Camera-type eye (tissue), 1 donor: Measurements from ENCODE around the gene SURF2. TPM values are rescaled to one million over a fixed set of nuclear protein-coding genes. Genes with fewer than 3 reads are reported as not detected.

Source experiments
- total RNA-seq: library from RNA; depleted of rRNA; stranded (reverse); fragments of >200 nt; gene quantifications from one replicate; pipeline ENCODE4 v1.2.3, GENCODE V29; 2014

The SURF2 gene
- total RNA-seq, result 9.7 TPM

GRCh38 chr9:133356391-133357091 is at the start of gene SURF2, which contains the start of gene SURF1:
Gene SURF2 (plus strand): TSS chr9:133356550. CDS start chr9:133356593, 43 bp downstream.
Gene SURF1 (minus strand): TSS chr9:133356487. CDS start chr9:133356453, 34 bp downstream.

GRCh38 chr9:133335924-133336811 is 20.2 kb upstream of the SURF2 start, which contains the start of gene SURF6:
Gene SURF6 (minus strand): TSS chr9:133336188. CDS start chr9:133336132, 56 bp downstream.

GRCh38 chr9:133347985-133348717 is 8.2 kb upstream of the SURF2 start, which contains the start of the genes MED22 and RPL7A:
Gene MED22 (minus strand): TSS chr9:133348131. CDS start chr9:133346662, 1,469 bp downstream.
Gene RPL7A (plus strand): TSS chr9:133348218. CDS start chr9:133348244, 26 bp downstream.

GRCh38 chr9:133375724-133376654 is 19.6 kb downstream of the SURF2 start, which contains the start of the genes STKLD1 and SURF4:
Gene STKLD1 (plus strand): TSS chr9:133376366. CDS start chr9:133376474, 108 bp downstream.
Gene SURF4 (minus strand): TSS chr9:133376060. CDS start chr9:133375969, 91 bp downstream.

Other genes with a start within 250 kb of the SURF2 start
- gene RALGDS, start 235.3 kb upstream of the SURF2 start, total RNA-seq, result 72.9 TPM
- gene GBGT1, start 192.6 kb upstream of the SURF2 start, total RNA-seq, result 10.4 TPM
- not detected for gene OBP2B, start 147.3 kb upstream of the SURF2 start, total RNA-seq
- 2.0 TPM for gene ABO, start 81.3 kb upstream of the SURF2 start, total RNA-seq
- gene SURF6, start 20.4 kb upstream of the SURF2 start, total RNA-seq, result 20.2 TPM
- 50.6 TPM for gene MED22, start 8.4 kb upstream of the SURF2 start, total RNA-seq
- 1,215 TPM for gene RPL7A, start 8.3 kb upstream of the SURF2 start, total RNA-seq
- gene SURF1, start 63 bp upstream of the SURF2 start, total RNA-seq, result 18.3 TPM
- gene SURF4, start 19.5 kb downstream of the SURF2 start, total RNA-seq, result 136 TPM
- gene STKLD1, start 19.8 kb downstream of the SURF2 start, total RNA-seq, result 1.3 TPM
- 20.8 TPM for gene REXO4, start 61.5 kb downstream of the SURF2 start, total RNA-seq
- gene ADAMTS13, start 65.8 kb downstream of the SURF2 start, total RNA-seq, result 5.1 TPM
- gene CACFD1, start 103.4 kb downstream of the SURF2 start, total RNA-seq, result 19.4 TPM
- 2.9 TPM for gene SLC2A6, start 122.5 kb downstream of the SURF2 start, total RNA-seq
- 2.1 TPM for gene MYMK, start 168.4 kb downstream of the SURF2 start, total RNA-seq
- 4.3 TPM for gene ADAMTSL2, start 178.2 kb downstream of the SURF2 start, total RNA-seq